Subcutaneous adipose tissue (tissue), 4 donors: ENCODE data around the gene B4GALNT1. TPM values are rescaled to one million over a fixed set of nuclear protein-coding genes. Genes with fewer than 3 reads are reported as not detected.

Source experiments
- total RNA-seq, 4 donors: library from RNA; depleted of rRNA; stranded (reverse); fragments of >200 nt; gene quantifications; one replicate each; pipeline ENCODE4 v1.1.0, GENCODE V29; 2016
- TF ChIP-seq, protein P1 (sequence below): fragments of 450-650 bp; IDR thresholded peaks from one replicate; pipeline ENCODE4 v1.5.1; 2016; ENCODE audit warnings: low read depth, mild to moderate bottlenecking, control low read depth, antibody characterized with exemption, moderate library complexity

B4GALNT1 gene
- total RNA-seq, 4 donors from 2014 or later = 0.17 to 3.4 (median 0.49) TPM

DNA sequence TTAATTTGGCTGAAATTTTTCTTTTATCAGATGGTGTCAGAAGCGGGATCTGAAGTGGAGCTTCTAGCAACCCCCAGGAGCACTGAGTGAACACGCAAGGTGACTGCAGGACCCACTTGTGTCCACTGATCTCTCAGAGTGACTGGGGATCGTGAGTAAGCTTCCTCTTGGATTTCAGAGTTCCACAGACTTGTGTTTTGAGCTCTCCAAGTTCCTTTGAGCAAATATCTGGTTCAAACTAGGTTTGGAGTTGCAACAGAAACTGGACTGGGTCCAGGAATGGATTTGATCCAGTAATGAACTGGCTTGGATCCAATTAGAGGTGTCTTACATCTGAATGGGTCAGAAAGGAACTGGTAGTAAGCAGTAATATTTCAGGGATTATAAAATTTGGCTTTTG lies 24.7 kb upstream of the B4GALNT1 start:
- TF ChIP-seq, protein P1, sequence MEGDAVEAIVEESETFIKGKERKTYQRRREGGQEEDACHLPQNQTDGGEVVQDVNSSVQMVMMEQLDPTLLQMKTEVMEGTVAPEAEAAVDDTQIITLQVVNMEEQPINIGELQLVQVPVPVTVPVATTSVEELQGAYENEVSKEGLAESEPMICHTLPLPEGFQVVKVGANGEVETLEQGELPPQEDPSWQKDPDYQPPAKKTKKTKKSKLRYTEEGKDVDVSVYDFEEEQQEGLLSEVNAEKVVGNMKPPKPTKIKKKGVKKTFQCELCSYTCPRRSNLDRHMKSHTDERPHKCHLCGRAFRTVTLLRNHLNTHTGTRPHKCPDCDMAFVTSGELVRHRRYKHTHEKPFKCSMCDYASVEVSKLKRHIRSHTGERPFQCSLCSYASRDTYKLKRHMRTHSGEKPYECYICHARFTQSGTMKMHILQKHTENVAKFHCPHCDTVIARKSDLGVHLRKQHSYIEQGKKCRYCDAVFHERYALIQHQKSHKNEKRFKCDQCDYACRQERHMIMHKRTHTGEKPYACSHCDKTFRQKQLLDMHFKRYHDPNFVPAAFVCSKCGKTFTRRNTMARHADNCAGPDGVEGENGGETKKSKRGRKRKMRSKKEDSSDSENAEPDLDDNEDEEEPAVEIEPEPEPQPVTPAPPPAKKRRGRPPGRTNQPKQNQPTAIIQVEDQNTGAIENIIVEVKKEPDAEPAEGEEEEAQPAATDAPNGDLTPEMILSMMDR = no peak

DNA sequence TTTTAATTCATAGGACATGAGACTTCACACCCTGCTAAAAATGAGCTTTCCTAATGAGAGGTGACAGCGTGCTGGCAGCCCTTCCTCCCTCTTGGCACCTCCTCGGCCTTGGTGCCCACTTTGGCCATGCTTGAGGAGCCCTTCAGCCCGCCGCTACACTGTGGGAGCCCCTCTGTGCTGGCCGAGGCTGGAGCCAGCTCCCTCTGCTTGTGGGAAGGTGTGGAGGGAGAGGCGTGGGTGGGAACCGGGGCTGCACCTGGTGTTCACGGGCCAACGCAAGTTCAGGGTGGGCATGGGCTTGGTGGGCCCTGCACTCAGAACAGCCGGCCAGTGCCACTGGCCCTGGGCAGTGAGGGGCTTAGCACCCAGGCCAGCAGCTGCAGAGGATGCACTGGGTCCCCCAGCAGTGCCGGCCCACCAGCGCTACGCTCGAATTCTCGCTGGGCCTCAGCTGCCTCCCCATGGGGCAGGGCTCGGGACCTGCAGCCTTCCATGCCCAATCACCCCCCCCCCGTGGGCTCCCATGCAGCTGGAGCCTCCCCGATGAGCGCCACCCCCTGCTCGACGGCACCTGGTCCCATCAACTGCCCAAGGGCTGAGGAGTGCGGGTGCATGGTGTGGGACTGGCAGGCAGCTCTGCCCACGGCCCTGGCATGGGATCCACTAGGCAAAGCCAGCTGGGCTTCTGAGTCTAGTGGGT lies 22.7 kb upstream of the B4GALNT1 start:
- TF ChIP-seq, protein P1 = no peak

DNA sequence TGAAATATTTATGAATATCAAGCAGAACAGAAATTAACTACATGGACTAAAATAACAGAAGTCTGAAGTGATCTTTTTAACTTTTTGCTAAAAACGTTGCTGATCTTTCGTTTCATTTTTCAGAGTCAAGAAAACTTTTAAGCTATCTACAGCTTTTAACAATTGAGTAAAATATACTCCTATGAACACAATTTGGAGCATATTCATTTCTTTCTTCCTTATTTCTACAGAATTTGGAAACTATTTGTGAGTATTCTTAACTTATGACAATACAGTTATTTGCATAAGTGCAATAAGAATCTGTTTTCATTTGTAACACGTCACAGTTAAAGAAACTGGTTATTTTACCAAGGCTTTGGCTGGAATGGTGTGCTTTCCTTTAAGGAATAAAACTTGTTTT lies 21.0 kb upstream of the B4GALNT1 start:
- TF ChIP-seq, protein P1 = no peak

DNA sequence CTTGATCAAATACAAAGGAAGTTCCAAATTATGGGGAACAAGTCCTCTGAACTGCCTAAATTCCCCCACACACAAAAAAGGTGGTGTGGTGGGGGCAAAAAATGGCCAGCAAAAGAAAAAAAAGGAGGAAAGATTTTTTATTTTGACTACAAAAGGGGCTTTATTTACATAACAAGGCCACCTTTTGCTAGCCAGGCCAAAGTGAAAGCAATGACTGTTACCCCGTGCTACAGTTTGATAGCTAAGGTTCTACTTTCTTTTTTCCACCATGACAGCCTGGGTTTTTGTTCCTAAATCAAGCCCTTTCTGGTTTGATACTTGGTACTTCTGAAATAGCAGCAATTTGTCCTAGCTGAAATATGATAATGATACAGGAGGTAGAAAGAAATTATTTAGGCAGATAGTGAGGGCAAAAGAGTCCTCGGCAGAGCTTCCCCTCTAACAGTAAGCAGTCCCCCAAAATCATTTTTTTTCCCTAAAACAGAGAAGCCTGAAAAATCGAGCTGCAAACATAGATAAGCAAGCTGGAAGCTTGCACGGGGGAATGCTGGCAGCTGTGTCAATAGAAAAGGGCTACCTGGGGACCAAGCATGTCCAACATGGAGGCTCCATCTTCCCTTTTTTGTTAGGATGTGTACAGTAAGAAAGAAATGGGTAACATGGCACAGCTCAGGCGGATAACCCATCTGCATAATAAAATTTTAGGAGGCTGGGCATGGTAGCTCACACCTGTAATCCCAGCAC lies 8.9 kb upstream of the B4GALNT1 start:
- TF ChIP-seq, protein P1 = no peak

DNA sequence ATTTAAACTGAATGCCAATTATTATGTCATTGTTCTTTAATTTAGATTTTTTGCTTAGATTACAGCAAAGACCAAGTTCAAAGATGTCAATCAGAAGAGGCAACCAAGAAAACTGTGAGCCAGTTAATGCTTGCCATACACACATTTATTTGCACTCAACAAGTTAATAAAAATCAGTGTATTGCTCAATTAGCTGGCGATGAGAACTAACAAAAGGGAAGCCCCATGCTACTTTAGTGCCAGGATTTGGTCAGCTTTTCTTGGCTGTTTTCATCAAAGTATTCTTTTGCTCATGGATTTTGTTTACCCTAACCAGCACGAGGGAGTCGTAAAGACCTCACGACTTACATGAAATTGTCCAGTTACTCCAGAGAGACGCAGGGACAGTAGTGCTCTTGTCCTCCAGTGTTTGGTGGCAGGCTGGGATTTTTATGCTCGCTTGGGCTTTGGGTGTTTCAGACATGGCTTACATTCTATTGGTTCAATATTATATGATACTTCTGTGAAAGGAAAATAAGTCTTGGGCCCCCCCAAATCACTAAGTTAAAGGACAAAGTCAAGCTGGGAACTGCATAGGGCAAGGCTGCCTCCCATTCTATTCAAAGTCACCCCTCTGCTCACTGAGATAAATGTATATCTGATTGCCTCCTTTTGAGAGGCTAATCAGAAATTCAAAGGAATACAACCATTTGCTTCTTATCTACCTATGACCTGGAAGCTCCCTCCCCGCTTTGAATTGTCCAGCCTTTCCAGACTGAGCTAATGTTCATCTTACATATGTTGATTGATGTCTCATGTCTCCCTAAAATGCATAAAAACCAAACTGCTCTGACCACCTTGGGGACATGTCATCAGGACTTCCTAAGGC lies 7.4 kb upstream of the B4GALNT1 start:
- TF ChIP-seq, protein P1 = no peak

DNA sequence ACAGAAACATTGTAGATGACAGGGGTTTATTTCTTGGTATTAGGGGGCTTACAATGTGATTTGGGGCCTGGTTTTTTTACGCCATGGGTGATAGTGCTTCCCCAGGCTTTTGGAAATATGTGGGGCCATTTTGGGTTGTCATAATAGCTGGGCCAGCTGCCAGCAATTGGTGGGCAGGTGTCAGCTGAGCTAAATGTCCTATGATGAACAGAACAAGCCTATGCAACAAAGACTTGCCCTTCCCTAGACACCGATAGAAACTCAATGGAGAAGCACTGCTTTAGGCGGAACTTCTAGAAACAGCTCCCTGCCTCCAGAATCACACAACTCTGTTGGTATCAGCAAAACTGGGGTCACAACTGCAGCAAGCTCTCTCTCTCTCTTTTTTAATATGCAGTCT lies 5.1 kb upstream of the B4GALNT1 start:
- TF ChIP-seq, protein P1 = no peak

DNA sequence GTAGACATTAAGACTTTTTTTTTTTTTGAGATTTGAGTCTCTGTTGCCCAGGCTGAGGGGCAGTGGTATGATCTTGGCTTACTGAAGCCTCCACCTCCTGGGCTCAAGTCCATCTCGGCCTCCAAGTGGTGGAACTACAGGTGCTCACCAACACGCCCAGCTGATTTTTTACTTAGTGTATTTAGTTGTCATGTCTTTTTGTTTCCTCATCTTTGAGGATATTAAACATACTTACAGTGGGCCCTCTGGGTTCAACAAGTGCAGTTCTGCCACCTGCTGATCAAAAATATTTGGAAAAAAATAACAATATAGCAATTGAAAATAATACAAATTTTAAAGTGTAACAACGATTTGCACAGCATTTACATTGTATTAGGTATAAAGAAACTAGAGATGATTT lies 4.4 kb upstream of the B4GALNT1 start:
- TF ChIP-seq, protein P1 = no peak
